GM12878 (cell line): ENCODE results near the gene C1orf141. TPM values are rescaled to one million over a fixed set of nuclear protein-coding genes. Genes with fewer than 3 reads are reported as not detected.

Experiments
- ATF7 ChIP-seq: fragments of 450-650 bp; IDR thresholded peaks from 2 replicates; pipeline ENCODE4 v1.6.1; 2016; ENCODE audit warnings: low read depth, mild to moderate bottlenecking
- BRCA1 ChIP-seq: IDR thresholded peaks from 2 replicates; pipeline ENCODE4 v1.6.1; 2011; ENCODE audit warnings: low read depth, low read length, improper control_type of control experiment
- E2F8 ChIP-seq: fragments of 450-650 bp; IDR thresholded peaks from 2 replicates; pipeline ENCODE4 v1.6.1; 2018; ENCODE audit warnings: mild to moderate bottlenecking, low read depth, moderate library complexity; ENCODE audit not compliant: partially characterized antibody
- ETV6 ChIP-seq, 2 experiments: fragments of 450-650 bp in 1 of 2; IDR thresholded peaks in 1 of 2; conservative IDR thresholded peaks in 1 of 2; 2 replicates each; pipeline ENCODE4 v1.6.1; 2014; ENCODE audit warnings: antibody characterized with exemption in 1 of 2, borderline replicate concordance in 1 of 2, low read depth in 1 of 2, mild to moderate bottlenecking in 1 of 2, moderate library complexity in 1 of 2
- FOXM1 ChIP-seq: IDR thresholded peaks from 2 replicates; pipeline ENCODE4 v1.6.1; 2012; ENCODE audit warnings: low read depth, mild to moderate bottlenecking, inconsistent platforms, low read length, moderate library complexity
- GABPA ChIP-seq: IDR thresholded peaks from 2 replicates; pipeline ENCODE4 v1.6.1; 2014; ENCODE audit warnings: antibody characterized with exemption, low read depth, mild to moderate bottlenecking, inconsistent platforms
- GATAD2B ChIP-seq: fragments of 450-650 bp; conservative IDR thresholded peaks from 2 replicates; pipeline ENCODE4 v1.6.1; 2017; ENCODE audit warnings: low read depth, mild to moderate bottlenecking, moderate library complexity
- IKZF2 ChIP-seq, 2 experiments: fragments of 450-650 bp; IDR thresholded peaks; 2 replicates each; pipeline ENCODE4 v1.6.1; 2017; ENCODE audit warnings: mild to moderate bottlenecking in 2 of 2, moderate library complexity in 2 of 2
- IRF4 ChIP-seq: IDR thresholded peaks from 2 replicates; pipeline ENCODE4 v1.6.1; 2011; ENCODE audit warnings: low read depth, low read length
- MEF2A ChIP-seq: IDR thresholded peaks from 2 replicates; pipeline ENCODE4 v1.6.1; 2011; ENCODE audit warnings: low read depth, mild to moderate bottlenecking, low read length, moderate library complexity; ENCODE audit not compliant: insufficient read depth
- NFXL1 ChIP-seq: fragments of 450-650 bp; IDR thresholded peaks from 2 replicates; pipeline ENCODE4 v1.6.1; 2017; ENCODE audit warnings: antibody characterized with exemption, mild to moderate bottlenecking, borderline replicate concordance
- POU2F2 ChIP-seq: IDR thresholded peaks from 3 replicates; pipeline ENCODE4 v1.6.1; 2011; ENCODE audit warnings: low read depth, mild to moderate bottlenecking, low read length, borderline replicate concordance
- SMAD5 ChIP-seq: IDR thresholded peaks from 2 replicates; pipeline ENCODE4 v1.6.1; 2016; ENCODE audit warnings: antibody characterized with exemption, low read depth
- SPI1 ChIP-seq: IDR thresholded peaks from 2 replicates; pipeline ENCODE4 v1.6.1; 2011; ENCODE audit warnings: low read depth, mild to moderate bottlenecking, low read length, moderate library complexity, borderline replicate concordance; ENCODE audit not compliant: insufficient read depth
- TARDBP ChIP-seq: IDR thresholded peaks from 2 replicates; pipeline ENCODE4 v1.6.1; 2016; ENCODE audit warnings: borderline replicate concordance
- ZNF274 ChIP-seq: IDR thresholded peaks from one replicate; pipeline ENCODE4 v1.8.0; 2011; ENCODE audit not compliant: insufficient read length, insufficient read depth
- polyA plus RNA-seq, 11 experiments: library from polyadenylated mRNA; depleted of rRNA in 4 of 11; unstranded in 6 of 11; stranded (reverse) in 5 of 11; fragments of >200 nt; fragmentation: Nextera tagmentation in 4 of 11; fragmentation: Illumina TruSeq in 1 of 11; extraction: Ambion mirVana in 4 of 11; extraction: Trizol in 1 of 11; gene quantifications; 1 replicate in 1 of 11; 2 replicates in 10 of 11; pipeline versions ENCODE4 v1.2.1 to v1.2.3, GENCODE V29; 2011 to 2016; ENCODE audit warnings: inconsistent platforms in 2 of 11, missing spikeins in 2 of 11, low read depth in 1 of 11
- total RNA-seq, 4 experiments: library from RNA; depleted of rRNA in 3 of 4; stranded (reverse); fragments of >200 nt in 3 of 4; fragmentation: Illumina TruSeq in 1 of 4; extraction: Trizol in 1 of 4; gene quantifications; 2 replicates each; pipeline versions ENCODE4 v1.2.1 to v1.2.3, GENCODE V29; 2013 to 2021
- TF ChIP-seq, protein P1 (sequence below): IDR thresholded peaks from 2 replicates; pipeline ENCODE4 v1.6.1; 2011; ENCODE audit warnings: borderline replicate concordance, low read depth, mild to moderate bottlenecking, moderate library complexity, mixed read lengths, low read length; ENCODE audit not compliant: insufficient read depth; ENCODE audit errors: extremely low read length

Gene C1orf141
- total and polyA plus RNA-seq, 10 of the 15 experiments (the other 5 are each of a cell fraction or from before 2014, with no cell fraction given): not detected

GRCh38 chr1:67053785-67054772 lies 80.7 kb downstream of the C1orf141 start, which contains the start of gene SLC35D1 (continued):
- no peak; the same call in 1 of the 2 replicates for TF ChIP-seq ATF7
- no peak for TF ChIP-seq TARDBP
- TF ChIP-seq, protein P1, sequence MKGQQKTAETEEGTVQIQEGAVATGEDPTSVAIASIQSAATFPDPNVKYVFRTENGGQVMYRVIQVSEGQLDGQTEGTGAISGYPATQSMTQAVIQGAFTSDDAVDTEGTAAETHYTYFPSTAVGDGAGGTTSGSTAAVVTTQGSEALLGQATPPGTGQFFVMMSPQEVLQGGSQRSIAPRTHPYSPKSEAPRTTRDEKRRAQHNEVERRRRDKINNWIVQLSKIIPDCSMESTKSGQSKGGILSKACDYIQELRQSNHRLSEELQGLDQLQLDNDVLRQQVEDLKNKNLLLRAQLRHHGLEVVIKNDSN: no peak
- TF ChIP-seq NFXL1: no peak
- TF ChIP-seq IKZF2 (IDR thresholded peaks at IDR 0.05): peak; percentile 31 to 51; a peak in 1 of 4 replicates
- no peak for TF ChIP-seq ETV6 (conservative IDR thresholded peaks at IDR 0.05 in 1 of 2, IDR thresholded peaks at IDR 0.05 in 1 of 2; ENCODE audit: borderline replicate concordance in 1 of 2, low read depth in 1 of 2)
- TF ChIP-seq GATAD2B: peak; percentile 71; the same call in 1 of the 2 replicates
- TF ChIP-seq IRF4: no peak
- no peak for TF ChIP-seq E2F8
- no peak for TF ChIP-seq POU2F2
- no peak for TF ChIP-seq BRCA1
- no peak for TF ChIP-seq SMAD5
- no peak for TF ChIP-seq MEF2A
- 0 out of 2 replicates have a peak, but pooled peaks have one; percentile 17 for TF ChIP-seq GABPA
- TF ChIP-seq ZNF274: no peak
- TF ChIP-seq FOXM1: no peak
- no peak for TF ChIP-seq SPI1
